Sigmoid colon (tissue), 7 donors: ENCODE measurements around the gene GNB5. TPM values are rescaled to one million over a fixed set of nuclear protein-coding genes. Genes with fewer than 3 reads are reported as not detected.
A peak's percentile ranks its signal among the peaks of the same experiment; 100 is the strongest.

Experiments used
- DNase-seq: peaks from one replicate; pipeline ENCODE4 v3.0.0-alpha.2; 2019
- H3K27ac ChIP-seq, 4 donors: fragments of 200-600 bp; sonication (generic); one replicate each; pipeline ENCODE4 v1.5.1; 2016 to 2019; ENCODE audit warnings: mild to moderate bottlenecking in 1 of 4
- H3K27me3 ChIP-seq, 3 donors: fragments of 200-600 bp; sonication (generic); one replicate each; pipeline ENCODE4 v1.5.1; 2019; ENCODE audit warnings: mild to moderate bottlenecking in 1 of 3
- H3K36me3 ChIP-seq, 4 donors: fragments of 200-600 bp; sonication (generic); one replicate each; pipeline ENCODE4 v1.5.1; 2016 to 2019
- H3K4me1 ChIP-seq, 4 donors: fragments of 200-600 bp; sonication (generic); one replicate each; pipeline ENCODE4 v1.5.1; 2017 to 2019
- H3K4me3 ChIP-seq, 4 donors: fragments of 200-600 bp; sonication (generic); one replicate each; pipeline ENCODE4 v1.5.1; 2017 to 2019; ENCODE audit warnings: mild to moderate bottlenecking in 2 of 4, moderate library complexity in 1 of 4
- H3K9me3 ChIP-seq, 4 donors: fragments of 200-600 bp in 3 of 4; sonication (generic) in 3 of 4; one replicate each; pipeline versions ENCODE4 v1.5.1 to v1.6.1; 2013 to 2019
- CTCF ChIP-seq, 4 experiments: fragments of 450-650 bp in 3 of 4; fragments of 200-600 bp in 1 of 4; IDR thresholded peaks; one replicate each; pipeline ENCODE4 v1.5.1; 2016 to 2019; ENCODE audit warnings: antibody characterized with exemption in 4 of 4, mild to moderate bottlenecking in 3 of 4, moderate library complexity in 2 of 4
- EP300 ChIP-seq, 4 donors: sonication (generic); formaldehyde crosslinking; IDR thresholded peaks; one replicate each; pipeline ENCODE4 v1.6.1; 2017; ENCODE audit warnings: antibody characterized with exemption in 4 of 4
- POLR2A ChIP-seq, 2 donors: fragments of 450-650 bp; IDR thresholded peaks; one replicate each; pipeline ENCODE4 v1.6.1; 2016; ENCODE audit warnings: antibody characterized with exemption in 2 of 2, mild to moderate bottlenecking in 2 of 2, moderate library complexity in 2 of 2
- POLR2AphosphoS5 ChIP-seq, 4 donors: sonication (generic); formaldehyde crosslinking; IDR thresholded peaks; one replicate each; pipeline ENCODE4 v1.6.1; 2017; ENCODE audit warnings: antibody characterized with exemption in 4 of 4
- WGBS, 2 donors: extraction: QIAGEN DNeasy Blood & Tissue Kit; methylation state at CpG; one replicate each; pipeline ENCODE4 v1.1.7; 2013; 5-methylcytosine and 5-hydroxymethylcytosine counted together
- intact Hi-C: fragments of 100-400 bp; cut with DNase I; formaldehyde crosslinking; loops from one replicate; pipeline ENCODE4 v1.15.1; 2023
- polyA plus RNA-seq, 3 donors: library from polyadenylated mRNA; stranded (reverse); fragments of 200-250 nt; gene quantifications; one replicate each; pipeline ENCODE4 v1.2.3, GENCODE V29; 2013
- total RNA-seq, 4 donors: library from RNA; depleted of rRNA; stranded (reverse); fragments of >200 nt; gene quantifications; one replicate each; pipeline ENCODE4 v1.1.0, GENCODE V29; 2016
- donor health status: healthy with polysubstance abuse.
- donor health status: Bipolar disorder and iron deficiency.
- donor health status: healthy.

Gene GNB5
- total and polyA plus RNA-seq, 7 donors, result 7.8 to 39.9 (median 31.9) TPM

DNA sequence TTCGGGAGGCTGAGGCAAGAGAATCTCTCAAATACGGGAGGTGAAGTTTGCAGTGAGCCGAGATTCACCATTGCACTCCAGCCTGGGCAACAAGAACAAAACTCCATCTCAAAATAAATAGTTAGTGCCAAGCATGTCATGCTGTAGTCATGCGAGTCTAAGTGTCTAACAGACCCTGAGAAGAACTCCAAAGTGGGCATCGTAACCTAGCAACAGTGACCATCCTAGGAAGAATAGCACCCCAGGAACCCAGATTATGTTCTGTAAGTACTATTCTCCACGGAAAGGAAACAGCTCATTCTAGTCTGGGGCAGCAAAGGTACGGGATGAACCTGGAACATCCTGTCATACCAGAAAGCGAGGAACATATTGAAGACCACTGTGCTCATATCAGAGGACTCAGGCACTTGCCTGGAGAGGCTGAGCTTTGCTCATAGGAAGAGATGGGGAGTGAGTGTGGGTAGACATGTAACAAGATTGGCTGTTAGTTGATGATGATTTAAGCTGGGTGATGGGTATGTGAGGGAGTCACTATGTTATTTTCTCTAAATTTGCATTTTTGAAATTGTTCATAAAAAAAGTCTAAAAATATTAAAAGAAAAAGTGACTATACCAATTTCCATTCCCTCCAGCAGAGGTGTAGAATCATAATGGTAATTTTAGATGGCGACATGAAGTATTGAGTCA lies 110.3 kb downstream of the GNB5 start:
- Histone ChIP-seq H3K27ac (no peak overlapping the region), H3K4me1 (peaks cover 0 to 6% (median 3%) of the 10 kb centered on the region in 4 donors), H3K27me3 (no peaks in the 10 kb centered on the region), H3K36me3 (no peaks in the 10 kb centered on the region), H3K4me3 (no peak overlapping the region), H3K9me3 (no peaks in the 10 kb centered on the region)
- TF ChIP-seq POLR2AphosphoS5 (IDR thresholded peaks at IDR 0.05), result no peak
- no peak for TF ChIP-seq CTCF (IDR thresholded peaks at IDR 0.05)
- TF ChIP-seq POLR2A (IDR thresholded peaks at IDR 0.05), result no peak
- TF ChIP-seq EP300 (IDR thresholded peaks at IDR 0.05), result no peak
- intact Hi-C loops, result no loop called here
- 93 to 95% methylated on average over 9 of the region's 9 CpGs for WGBS, 2 donors
- no peak for DNase-seq

DNA sequence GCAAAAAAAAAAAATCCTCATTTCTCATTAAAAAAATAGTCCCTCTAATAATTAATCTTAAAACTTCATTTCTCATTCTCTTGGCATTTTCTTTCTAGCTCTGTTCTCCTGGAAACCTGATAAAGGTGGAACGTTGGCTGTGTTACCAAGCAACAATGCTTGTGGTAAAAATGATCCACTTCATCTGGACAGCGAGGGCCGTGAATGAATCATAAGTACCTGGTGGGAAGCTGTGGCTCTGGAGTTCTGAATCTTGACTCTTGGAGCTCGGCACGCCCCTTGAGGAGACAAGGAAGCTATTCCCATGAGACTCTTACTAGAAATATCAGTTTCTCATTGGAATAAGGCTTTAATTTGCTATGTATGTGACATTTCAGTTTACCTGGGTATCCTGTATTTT lies 111.2 kb downstream of the GNB5 start:
- no peak for DNase-seq
- no peaks in the 10 kb centered on the region for H3K36me3 ChIP-seq
- TF ChIP-seq POLR2A (IDR thresholded peaks at IDR 0.05), result no peak
- no peak for TF ChIP-seq CTCF (IDR thresholded peaks at IDR 0.05)
- no peak for TF ChIP-seq POLR2AphosphoS5 (IDR thresholded peaks at IDR 0.05)
- no peak for TF ChIP-seq EP300 (IDR thresholded peaks at IDR 0.05)
- H3K27ac ChIP-seq, result no peak overlapping the region
- H3K4me1 ChIP-seq, result peaks cover 0 to 6% (median 3%) of the 10 kb centered on the region in 4 donors
- no peaks in the 10 kb centered on the region for H3K9me3 ChIP-seq
- 89 to 93% methylated on average over 5 of the region's 5 CpGs for WGBS, 2 donors
- H3K27me3 ChIP-seq, result no peaks in the 10 kb centered on the region
- H3K4me3 ChIP-seq, result no peak overlapping the region
- intact Hi-C loops, result no loop called here

DNA sequence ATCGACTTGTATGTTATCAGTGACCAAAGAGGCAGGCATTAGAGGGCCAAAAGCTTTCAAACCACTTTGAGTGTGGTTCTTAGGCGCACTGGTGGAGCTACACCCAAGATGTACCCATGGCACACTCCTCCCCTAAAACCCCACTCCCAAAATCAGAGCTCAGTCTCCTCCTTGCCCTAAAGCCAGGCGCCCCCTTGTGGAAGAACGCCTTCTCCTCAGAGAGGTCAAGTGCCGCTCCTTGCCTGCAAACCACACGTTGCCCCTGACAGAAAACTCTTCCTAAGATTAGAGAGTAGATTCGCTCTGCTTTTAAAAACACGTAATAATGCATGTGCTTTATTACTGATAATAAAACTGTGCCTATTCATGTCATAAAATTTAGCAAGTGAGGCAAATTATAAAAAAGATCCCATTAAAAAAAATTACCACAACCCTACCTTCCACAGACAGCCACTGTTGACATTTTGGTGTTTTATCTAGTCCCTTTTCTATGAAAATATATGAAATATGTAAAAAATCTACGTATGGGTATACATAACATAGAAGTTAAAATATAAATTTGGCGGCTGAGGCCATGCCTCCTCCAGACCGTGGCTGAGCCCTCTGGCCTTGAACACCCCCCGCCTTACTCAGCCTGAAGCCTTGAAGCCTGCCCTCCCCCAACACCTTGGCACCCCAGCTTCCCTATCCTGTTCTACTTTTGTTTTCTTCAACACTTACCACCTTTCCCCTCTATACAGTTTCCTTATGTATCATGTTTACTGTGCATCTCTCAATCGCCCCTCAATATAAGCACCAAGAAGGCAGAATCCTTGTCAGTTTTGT lies 112.1 kb downstream of the GNB5 start:
- 39 to 50% methylated on average over 13 of the region's 13 CpGs for WGBS, 2 donors
- no peaks in the 10 kb centered on the region for H3K36me3 ChIP-seq
- no peak for TF ChIP-seq POLR2A (IDR thresholded peaks at IDR 0.05)
- peak; percentile 59 to 77 (median 71) for TF ChIP-seq CTCF (IDR thresholded peaks at IDR 0.05)
- H3K9me3 ChIP-seq, result no peaks in the 10 kb centered on the region
- H3K4me1 ChIP-seq, result peaks cover 0 to 6% (median 3%) of the 10 kb centered on the region in 4 donors
- no peak overlapping the region for H3K27ac ChIP-seq
- H3K4me3 ChIP-seq, result no peak overlapping the region
- intact Hi-C loops, result loop anchor here (2.0 to 10.0 kb wide), 3 partner anchors 108 to 192 kb away; partner anchors contain the start of gene LEO1
- DNase-seq, result peak; percentile 88
- H3K27me3 ChIP-seq, result no peaks in the 10 kb centered on the region

DNA sequence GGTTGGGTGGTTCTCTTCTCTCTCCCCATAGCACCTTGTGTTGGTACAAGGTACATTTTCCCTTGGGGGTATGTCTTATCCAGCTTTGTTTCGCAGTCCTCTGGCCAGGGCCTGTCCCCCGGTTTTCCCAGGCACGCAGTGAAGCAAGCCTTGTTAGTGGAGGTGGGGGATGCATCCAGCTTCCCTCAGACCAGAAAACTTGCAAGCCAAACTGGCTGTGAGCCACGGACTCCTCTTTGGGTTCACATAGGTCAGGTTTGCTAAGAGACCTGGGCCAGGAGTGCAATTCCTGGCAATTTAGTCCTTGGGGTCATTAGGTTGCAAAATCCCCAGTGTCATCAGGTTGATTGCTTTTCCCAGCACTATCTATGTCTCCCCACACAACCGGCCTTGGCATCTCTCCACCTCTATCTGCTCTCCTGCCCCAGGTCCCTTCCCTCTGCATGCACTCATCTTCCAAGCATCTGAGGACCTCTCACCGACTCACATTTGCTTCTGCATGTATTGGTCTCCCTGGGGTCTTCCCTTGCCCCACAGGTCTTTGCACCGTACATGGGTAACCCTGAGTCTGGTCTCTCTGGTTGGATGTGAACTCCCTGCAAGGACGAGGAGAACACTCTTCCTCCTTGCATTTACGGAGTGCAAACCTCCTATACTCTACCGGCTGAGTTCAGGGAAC lies 112.9 kb downstream of the GNB5 start:
- no peak overlapping the region for H3K4me3 ChIP-seq
- TF ChIP-seq EP300 (IDR thresholded peaks at IDR 0.05) (no peak), CTCF (IDR thresholded peaks at IDR 0.05) (no peak), POLR2A (IDR thresholded peaks at IDR 0.05) (no peak), POLR2AphosphoS5 (IDR thresholded peaks at IDR 0.05) (no peak)
- no peaks in the 10 kb centered on the region for H3K36me3 ChIP-seq
- H3K4me1 ChIP-seq, result peaks cover 0 to 6% (median 3%) of the 10 kb centered on the region in 4 donors
- H3K27me3 ChIP-seq, result no peaks in the 10 kb centered on the region
- intact Hi-C loops, result loop anchor here (2.0 to 10.0 kb wide), 3 partner anchors 108 to 191 kb away; partner anchors contain the start of gene LEO1
- WGBS, 2 donors, result 71 to 84% methylated on average over 10 of the region's 10 CpGs
- no peak overlapping the region for H3K27ac ChIP-seq
- DNase-seq, result no peak
- no peaks in the 10 kb centered on the region for H3K9me3 ChIP-seq
